GM19455 (cell line): ENCODE results near the gene CPNE1.

Experiments used
- ATAC-seq: cut with Tn5 transposase; IDR thresholded peaks from one replicate; pipeline ENCODE4 v1.9.1; 2021; ENCODE audit not compliant: unreplicated experiment

The CPNE1 gene

DNA sequence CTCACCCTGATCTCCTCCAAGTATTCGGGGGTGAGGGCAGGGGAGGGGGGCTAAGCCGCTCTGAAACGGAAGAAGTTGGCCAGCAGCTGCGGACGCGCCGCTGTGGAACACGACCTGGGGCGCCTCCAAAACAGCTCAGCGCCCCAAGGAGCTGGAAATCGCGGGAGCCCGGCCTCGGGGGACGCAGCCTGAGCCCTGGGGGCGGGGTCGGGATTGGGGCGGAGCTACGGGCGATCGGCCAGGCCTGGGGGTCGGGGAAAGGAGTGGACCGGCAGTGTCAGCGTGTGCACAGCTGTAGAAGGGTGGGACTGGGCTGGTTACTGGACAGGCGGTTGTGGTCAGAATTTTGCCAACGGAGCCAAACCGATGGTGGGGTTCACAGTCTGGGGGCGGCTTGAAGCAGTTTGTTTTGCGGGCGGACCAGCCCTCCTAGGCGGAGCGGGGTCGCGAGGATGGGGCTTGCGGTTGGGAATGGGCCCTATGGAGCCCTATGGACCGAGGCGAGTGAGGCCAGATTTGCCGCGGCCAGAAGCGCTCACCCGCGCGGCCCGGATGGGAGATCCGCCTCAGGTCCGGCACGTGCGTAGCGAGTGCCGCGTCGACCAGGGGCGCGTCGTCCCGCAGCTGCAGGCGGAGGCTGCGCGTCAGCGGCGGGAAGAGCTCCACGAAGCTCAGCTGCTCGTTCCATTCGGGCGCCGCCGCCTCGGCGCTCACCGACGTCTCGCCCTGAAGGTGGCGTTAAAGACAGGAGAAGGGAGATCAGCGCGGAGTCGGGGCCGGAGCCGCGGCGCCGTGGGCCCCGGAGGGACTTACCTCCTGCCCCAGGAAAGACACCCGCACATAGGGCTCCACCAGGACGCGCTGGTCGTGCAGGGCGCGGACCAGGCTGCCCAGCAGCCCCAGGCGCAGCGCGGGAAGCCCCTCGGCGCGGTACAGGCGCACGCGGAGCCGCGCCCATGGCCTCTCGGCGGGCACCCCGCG, 63.4 kb downstream of the CPNE1 start:
- no peak for ATAC-seq

DNA sequence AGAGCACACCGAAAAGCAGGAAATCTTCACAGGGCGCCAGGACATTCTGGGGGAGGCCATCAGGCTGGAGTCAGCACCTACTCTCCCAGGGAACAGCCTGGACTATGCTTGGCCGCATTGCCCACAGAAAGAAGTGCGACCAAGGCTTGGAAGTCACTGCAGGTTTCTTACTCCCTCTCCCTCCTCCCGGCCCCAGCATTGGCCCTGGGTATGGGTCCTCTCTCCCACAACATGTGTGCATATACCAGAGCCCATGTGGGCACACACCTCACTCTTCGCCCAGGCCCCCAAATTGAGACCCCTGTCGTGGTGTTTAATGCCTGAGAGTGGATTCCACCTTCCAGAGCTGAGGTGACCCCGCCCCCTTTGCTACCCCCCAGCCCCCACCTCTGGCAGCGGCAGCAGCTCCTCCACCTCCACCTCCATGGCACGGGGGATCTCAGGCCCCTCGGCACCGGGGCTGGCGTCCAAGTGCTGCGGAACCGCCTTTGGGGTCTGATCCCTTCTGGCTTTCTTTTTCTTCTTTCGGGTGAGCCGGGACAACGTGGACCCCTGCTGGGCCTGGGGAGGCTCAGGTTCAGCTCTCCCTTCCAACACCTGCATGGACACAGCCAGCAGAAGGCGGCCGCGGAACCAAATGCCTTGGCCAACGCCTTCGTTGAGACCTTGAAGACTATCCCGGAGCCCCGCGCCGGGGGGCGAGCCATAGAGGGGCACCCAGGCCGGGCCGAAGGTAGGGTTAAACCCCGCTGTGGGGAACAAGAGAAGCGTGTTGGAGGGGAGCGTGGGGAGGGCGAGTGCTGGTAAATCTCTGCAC, 64.3 kb downstream of the CPNE1 start:
- ATAC-seq = no peak

DNA sequence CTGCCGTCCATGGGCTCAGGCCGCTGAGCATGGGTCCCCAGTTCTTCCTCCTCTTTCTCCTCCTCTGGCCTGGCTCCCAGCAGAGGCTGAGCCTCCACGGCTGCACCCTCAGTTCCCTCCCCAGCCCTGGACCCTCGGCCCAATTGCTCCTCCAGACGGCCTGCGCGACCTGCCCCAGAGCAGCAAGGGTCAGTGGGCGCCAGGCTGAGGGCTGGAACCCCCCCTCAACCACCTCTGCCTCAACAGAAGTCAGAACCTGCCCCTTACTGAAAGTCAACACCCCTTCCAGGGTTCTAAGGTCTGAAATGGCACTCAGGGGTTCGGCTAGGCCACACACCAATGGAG, 65.0 kb downstream of the CPNE1 start:
- ATAC-seq = no peak

DNA sequence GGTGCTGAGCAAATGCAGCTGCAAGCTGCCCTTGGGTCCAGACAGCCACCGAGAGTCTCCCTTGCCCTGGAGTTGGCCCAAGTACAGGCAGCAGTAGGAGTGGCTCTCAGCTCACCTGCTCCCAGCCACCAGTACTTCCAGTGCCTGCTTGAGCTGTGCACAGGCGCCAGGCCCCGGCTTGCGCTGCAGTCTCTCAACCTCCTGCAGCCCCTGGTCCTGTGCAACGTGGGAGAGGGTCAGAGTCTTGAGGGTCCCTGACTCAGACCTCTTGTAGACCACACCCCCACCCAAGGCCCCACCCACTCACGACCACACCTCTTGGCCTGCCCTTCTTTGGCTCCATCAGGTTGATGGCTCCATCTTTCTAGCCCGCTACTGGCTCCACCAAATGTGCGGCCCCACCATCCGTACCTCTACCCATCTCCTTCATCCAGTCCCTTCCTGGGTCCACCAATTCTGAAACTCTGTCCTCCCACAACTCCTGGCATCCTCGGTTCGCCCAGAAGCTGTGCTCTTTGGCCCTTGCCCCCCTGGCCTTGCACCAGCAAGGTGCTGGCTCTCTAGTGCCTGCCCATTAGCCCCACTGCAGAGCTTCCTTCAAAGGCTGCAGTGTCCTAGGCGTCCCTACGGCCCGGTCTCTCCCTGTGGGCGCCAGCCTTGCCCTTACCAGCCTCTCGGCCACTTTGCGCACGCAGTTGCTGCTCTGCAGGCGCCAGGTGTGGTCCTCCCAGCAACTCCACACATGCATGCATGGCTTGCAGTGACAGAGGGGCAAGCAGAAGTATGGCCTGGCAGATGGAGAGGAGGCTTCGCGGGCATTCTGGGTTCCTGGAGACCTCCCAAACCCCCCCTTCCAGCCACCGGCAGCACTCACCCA, 65.6 kb downstream of the CPNE1 start:
- ATAC-seq = no peak

DNA sequence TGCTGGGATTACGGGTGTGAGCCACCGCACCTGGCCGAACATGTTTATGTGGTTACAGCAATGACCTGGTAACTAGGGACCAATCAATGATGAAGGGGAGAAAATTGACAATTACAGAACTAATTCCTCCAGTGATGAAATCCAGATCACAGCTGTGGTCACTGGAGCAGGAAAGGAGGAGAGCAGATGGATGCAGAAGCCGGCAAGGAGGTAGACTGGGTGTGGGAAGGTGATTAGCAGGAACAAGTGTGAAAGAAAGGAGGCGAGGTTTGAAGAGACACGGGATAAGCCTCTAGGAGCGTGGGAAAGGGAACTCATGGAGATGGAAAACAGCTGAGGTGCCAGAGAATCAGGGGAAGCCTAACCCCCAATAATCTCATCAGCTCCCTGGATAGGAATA, 66.2 kb downstream of the CPNE1 start:
- ATAC-seq = no peak

DNA sequence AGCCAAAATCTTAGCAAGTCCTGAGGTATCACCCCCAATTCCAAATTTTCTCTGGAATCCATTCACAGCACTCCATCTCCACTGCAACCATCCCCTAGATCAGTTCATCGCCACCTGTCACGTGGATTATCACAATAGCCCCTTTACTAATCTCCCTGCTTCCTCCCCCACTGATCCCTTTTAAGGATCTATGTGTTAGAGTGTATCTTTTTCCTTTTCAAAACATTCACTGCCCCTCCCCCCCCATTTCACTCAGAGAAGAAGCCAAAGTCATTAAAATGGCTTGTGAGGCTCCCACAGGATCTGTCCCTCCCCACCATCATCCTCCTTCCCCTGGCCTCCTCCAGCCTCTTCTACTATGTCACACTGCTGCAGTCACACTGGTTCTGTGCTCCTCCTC, 67.5 kb downstream of the CPNE1 start:
- no peak for ATAC-seq

DNA sequence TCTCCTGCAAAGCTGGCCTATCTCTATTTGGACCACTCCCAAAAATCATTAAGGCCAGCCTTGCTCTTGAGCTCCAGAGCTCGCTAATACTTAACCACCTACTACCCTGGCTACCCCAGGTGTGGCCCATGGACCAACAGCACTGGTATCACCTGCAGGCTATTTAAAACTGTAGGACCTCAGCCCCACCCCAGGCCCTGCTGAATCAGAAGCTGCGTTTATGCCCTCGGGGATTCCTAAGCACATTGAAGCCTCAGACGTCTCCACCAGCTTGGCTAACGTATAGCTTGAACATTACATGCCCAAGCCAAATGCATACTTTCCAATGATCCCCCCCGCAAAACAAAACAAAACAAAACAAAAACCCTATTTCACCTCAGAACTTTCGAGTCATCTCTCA, 68.8 kb downstream of the CPNE1 start:
- ATAC-seq = no peak

DNA sequence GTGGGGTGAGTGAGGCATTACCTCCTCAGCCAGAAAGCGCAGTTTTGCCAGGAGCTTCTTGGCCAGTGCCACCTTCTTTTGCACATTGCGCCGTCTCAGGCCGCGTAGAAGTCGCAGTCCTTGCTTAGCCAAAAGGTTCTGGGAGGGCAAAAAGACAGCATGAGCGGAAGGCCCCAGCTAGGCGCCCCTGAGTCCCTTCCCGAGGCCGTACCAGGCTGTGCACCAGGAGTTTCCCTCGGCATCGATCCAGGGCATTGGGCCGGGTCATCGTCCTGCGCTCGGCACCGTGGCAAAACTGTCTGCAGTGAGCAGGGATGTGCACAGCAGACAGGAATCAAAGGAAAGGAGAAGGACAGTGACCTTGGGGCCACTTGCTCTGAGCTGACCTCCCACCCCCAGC, 69.2 kb downstream of the CPNE1 start:
- ATAC-seq = no peak

DNA sequence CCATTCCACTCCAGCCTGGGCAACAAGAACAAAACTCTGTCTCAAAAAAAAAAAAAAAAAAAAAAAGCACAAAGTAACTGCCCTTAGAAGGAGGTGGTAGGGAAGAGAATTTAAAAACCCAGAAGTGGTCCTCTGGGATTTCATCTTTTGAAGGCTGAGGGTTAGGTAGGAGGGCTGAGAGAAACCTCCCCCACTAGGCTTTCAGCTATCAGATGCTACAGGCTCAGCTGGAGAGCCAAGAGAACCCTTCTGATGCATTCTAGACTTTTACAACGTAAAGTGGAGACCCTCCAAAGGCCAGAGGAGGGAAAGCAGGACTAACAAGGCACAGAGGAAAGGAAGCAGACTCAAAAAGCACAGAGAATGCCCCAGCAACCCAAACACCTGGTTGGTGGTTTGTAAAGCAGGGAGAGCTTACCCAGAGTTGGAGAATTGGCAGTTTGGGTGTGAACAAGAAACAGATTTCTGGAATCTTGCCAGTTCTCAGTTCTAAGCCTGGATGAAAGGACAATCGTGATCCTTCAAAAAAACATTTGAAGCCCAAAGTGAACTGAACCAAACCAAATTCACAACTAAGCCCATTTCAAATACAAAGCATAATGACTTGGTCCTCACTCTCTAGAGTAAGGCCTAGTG, 72.2 kb downstream of the CPNE1 start:
- ATAC-seq = no peak

DNA sequence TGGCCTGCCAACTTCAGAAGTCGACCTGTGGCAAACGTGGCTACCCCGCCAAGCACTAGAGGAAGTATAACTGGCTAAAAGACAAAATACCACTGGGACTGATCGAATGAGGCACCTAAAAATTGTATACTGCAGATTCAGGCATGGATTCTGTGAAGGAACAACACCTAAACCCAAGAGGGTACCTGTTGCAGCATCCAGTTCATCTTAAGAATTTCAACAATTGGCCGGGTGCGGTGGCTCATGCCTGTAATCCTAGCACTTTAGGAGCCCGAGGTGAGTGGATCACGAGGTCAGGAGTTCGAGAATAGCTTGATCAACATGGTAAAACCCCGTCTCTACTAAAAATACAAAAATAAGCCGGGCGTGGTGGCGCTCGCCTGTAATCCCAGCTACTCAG, 76.3 kb downstream of the CPNE1 start:
- ATAC-seq = no peak

DNA sequence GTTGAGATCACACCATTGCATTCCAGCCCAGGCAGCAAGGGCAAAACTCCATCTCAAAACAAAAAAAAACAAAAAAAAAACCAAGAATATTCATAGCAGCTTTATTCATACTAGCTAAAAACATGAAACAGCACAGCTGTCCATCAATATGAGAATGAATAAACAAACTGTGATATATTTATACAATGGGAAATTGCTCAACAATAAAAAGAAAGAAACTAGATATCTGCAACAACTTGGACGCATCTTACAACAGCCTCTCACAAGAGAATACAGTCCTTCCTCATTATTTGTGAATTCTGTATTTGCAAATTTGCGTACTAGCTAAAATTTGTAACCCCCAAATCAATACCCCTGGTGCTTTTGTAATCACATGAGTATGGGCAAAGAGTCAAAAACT, 77.3 kb downstream of the CPNE1 start:
- no peak for ATAC-seq

DNA sequence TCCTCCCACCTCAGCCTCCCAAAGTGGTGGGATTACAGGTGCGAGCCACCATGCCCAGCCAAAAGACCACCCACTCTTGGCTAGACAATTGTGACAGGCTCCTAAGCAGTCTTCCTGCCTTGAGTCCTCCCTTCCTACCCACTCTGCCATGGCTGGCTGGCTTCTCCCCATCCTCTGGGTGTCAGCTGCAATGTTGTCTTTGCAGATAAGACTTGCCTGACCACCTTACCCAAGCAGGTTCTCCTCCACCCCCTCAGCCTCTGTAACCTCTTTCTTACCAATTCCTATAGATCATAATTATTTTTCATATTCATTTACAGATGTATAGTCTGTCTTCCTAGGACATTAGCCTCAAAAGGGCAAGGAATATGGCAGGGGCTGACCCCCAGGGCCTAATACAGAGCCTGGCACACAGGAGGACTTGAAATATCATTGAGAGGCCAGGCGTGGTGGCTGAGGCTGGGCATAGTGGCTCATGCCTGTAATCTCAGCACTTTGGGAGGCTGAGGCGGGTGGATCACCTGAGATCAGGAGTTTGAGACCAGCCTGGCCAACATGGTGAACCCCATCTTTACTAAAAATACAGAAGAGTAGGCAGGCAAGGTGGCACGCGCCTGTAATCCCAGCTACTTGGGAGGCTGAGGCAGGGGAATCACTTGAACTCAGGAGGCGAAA, 77.8 kb downstream of the CPNE1 start:
- no peak for ATAC-seq

DNA sequence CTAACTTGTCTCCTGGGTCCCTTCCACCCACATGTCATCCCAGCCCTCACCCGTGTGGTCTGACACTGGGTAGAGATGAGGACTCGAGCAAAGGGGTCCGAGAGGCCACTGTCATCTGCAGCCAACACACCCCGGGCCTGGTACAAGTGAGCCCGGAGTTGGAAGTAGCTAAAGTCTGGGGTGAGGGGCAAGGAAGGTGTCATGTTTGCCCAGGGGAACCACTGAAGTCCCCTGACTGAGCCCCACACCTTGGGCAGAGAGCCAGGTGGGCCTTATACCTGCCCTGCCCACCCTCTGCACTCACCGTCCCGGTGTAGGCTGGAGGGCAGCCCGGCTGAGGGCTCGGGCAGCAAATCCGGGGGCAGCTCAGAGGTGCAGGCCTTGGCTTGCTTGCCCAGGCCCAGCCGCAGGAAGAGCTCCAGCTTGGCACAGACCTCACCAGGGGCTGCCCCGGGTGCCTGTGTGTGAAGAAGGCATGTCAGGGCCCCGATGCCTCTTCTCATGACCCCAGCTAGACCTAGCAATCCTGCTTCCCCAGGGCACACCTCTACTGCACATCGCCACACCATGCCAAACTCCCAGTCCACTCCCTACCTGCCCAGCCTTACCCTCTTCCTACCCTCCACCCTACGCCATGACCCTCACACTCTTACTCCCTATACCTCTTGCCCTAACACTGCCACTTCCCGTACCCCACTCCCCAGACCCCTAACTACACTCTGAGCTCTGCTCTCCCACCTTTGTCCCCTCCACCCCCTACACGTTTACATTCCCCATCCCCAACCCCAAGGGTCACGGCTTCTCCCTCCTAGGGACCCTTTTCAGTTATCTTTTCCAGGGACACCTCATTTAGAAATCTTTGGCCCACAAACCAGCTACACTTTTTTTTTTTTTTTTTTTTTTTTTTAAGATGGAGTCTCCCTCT, 80.8 kb downstream of the CPNE1 start:
- ATAC-seq = no peak

DNA sequence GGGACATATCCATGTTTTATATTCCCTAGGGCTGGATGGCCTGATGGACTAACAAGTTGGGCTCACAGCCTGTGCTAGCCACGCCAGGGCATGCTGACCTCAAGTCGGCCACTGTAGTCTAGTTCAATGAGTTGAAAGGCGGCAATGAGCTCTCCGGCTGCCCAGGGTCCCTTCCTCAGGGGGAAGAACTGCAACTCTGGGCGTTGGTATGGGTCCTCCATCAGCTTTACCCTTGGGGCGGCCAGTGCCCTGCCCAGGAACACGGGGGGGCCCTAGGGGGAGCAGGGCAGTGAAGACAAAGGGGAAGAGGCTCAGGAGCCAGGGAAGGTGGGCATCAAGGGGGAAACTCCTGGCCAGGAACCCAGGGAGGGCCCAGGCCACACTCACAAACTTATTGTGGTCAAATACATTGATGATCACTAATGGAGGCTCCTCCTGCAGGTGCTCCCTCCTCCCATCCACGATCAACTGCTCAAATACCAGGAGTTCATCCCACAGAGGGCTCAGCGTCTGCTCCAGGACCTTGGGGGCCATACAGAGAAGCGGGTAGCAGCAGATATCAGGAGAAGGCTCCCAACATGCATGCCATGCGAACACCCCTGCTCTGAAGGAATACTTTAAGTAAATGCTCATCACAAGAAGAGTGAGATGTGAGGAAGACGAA, 81.8 kb downstream of the CPNE1 start:
- no peak for ATAC-seq

DNA sequence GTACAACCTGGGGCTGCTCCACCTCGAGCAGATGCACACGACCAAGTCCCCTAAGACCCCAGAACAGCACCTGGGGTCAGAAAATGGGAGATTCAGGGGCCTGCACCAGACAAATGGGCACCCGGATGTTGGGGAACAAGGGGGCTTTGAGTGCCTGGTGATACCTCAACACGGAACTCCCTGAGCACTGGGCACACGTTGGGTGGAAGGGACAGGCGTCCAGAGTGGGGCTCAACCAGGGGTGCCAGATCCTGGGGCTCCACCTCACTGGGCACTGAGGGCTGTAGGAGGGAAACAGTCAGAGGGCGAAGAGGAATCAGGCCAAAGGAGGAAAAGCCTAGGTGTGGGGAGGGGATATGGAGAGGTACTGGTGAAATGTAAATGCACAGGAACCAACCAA, 82.6 kb downstream of the CPNE1 start:
- ATAC-seq = no peak

DNA sequence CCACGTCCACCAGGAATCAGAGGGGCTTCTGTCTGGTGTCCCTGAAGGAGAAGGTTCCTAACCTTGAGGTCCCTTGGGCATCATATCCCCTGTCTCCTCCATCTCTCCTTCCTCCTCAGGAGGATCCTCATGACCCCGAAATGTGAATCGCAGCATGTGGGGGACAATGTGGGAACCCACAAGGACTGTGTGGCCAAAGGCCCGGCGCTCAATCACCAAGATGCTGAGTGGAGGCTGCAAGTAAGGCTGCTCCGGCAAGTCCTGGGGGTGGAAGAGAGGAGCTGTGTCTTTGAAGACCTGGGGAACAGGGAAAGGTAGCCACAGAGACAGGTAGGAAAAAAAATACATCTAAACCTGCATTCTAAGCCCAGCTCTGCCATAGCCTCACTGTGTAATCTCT, 85.5 kb downstream of the CPNE1 start:
- ATAC-seq = no peak

DNA sequence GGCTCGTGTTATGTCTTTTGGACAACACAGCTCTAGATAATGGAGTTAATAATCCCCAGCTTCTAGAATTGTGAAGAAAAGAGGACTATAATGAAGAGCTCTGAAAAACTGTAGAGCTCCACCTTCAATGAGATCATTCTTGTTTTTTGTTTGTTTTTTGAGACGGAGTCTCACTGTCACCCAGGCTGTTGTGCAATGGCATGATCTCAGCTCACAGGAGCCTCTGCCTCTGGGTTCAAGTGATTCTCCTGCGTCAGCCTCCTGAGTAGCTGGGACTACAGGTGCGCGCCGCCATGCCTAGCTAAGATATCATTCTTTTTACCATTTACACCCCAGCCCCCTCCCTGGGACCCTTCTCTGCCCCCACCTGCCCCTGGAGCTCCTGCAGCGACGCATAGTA, 86.2 kb downstream of the CPNE1 start:
- ATAC-seq = no peak

DNA sequence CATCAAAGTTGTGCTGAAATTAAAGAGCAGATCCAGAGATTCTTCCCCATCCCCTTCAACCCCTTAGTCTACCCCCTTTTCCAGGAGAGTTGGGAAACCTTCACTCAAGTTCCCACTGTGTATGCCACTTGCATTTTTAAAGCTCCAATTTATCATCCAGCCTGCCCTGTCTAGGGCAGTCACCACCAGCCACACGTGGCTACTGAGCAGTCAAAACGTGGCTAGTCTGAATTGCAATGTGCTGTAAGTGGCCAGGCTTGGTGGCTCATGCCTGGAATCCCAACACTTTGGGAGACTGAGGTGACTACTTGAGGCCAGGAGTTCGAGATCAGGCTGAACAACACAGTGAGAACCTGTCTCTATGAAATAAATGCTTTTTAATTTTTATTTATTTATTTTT, 87.9 kb downstream of the CPNE1 start:
- no peak for ATAC-seq
